Kidney (tissue), 14 donors: ENCODE measurements around the gene LONP2. TPM values are rescaled to one million over a fixed set of nuclear protein-coding genes. Genes with fewer than 3 reads are reported as not detected.

Source experiments
- DNase-seq, 5 donors: peaks; one replicate each; pipeline ENCODE4 v3.0.0-alpha.2; 2013 to 2020
- FAIRE-seq: peaks from 2 replicates; lab custom pipeline; 2012; peaks lifted over from hg19 to GRCh38; lab: Jason Lieb, UNC
- H3K27ac ChIP-seq, 2 donors: one replicate each; pipeline ENCODE4 v1.7.0; 2013; ENCODE audit warnings: low read depth in 2 of 2, low read length in 2 of 2, inconsistent platforms in 1 of 2
- H3K27me3 ChIP-seq: one replicate; pipeline ENCODE4 v1.7.1; 2013; ENCODE audit warnings: low read length, inconsistent platforms; ENCODE audit not compliant: control insufficient read depth, insufficient read depth
- H3K36me3 ChIP-seq, 3 donors: one replicate each; pipeline versions ENCODE4 v1.7.0 to v1.7.1; 2013; ENCODE audit warnings: low read length in 3 of 3, control low read depth in 1 of 3, inconsistent platforms in 1 of 3; ENCODE audit not compliant: insufficient read depth in 3 of 3, control insufficient read depth in 2 of 3
- H3K4me1 ChIP-seq, 3 donors: one replicate each; pipeline versions ENCODE4 v1.7.0 to v1.7.1; 2013; ENCODE audit warnings: low read length in 3 of 3, inconsistent platforms in 1 of 3, low read depth in 1 of 3; ENCODE audit not compliant: control insufficient read depth in 2 of 3, insufficient read depth in 2 of 3
- H3K4me3 ChIP-seq, 3 donors: one replicate each; pipeline versions ENCODE4 v1.7.0 to v1.8.1; 2013; ENCODE audit warnings: low read length in 3 of 3, control low read depth in 1 of 3, inconsistent platforms in 1 of 3
- H3K9ac ChIP-seq, 3 donors: one replicate each; pipeline versions ENCODE4 v1.7.0 to v1.7.1; 2013; ENCODE audit warnings: low read length in 3 of 3, control low read depth in 1 of 3, inconsistent platforms in 1 of 3
- H3K9me3 ChIP-seq, 3 donors: one replicate each; pipeline versions ENCODE4 v1.7.0 to v1.7.1; 2013; ENCODE audit warnings: low read length in 3 of 3, control low read depth in 1 of 3, inconsistent platforms in 1 of 3; ENCODE audit not compliant: control insufficient read depth in 2 of 3, insufficient read depth in 1 of 3
- intact Hi-C: fragments of 100-400 bp; cut with DNase I; formaldehyde crosslinking; loops from one replicate; pipeline ENCODE4 v1.11.1; 2022
- polyA plus RNA-seq: library from polyadenylated mRNA; stranded (reverse); fragments of 350-450 nt; fragmentation: Illumina TruSeq; extraction: RNeasy Lipid Tissue Mini Kit (QIAGEN cat#74804); gene quantifications from one replicate; pipeline ENCODE4 v1.2.3, GENCODE V29; 2014; ENCODE audit warnings: low read depth, low replicate concordance; ENCODE audit not compliant: insufficient read depth
- total RNA-seq: library from RNA; stranded (reverse); fragmentation: NEBNext Ultra II Directional; extraction: Animal tissue kit (Norgen Biotek cat#: 25700); gene quantifications from one replicate; pipeline ENCODE4 v1.2.1, GENCODE V29; 2021
- TF ChIP-seq, protein P1 (sequence below): IDR thresholded peaks from 3 replicates; pipeline ENCODE4 v1.5.1; 2012; ENCODE audit warnings: mild to moderate bottlenecking, moderate library complexity, borderline replicate concordance; ENCODE audit not compliant: insufficient read depth; ENCODE audit errors: extremely low read depth
- donor health status: control.
- donor health status: control.
- donor health status: control.
- donor health status: control.
- donor health status: control.
- donor health status: DM: yes; HTN: yes; CAD: no.
- donor health status: Normal renal cell carcinoma (clear cell type).

The LONP2 gene
- total and polyA plus RNA-seq, 2 donors from 2014 or later: 24.8 to 77.1 TPM

DNA sequence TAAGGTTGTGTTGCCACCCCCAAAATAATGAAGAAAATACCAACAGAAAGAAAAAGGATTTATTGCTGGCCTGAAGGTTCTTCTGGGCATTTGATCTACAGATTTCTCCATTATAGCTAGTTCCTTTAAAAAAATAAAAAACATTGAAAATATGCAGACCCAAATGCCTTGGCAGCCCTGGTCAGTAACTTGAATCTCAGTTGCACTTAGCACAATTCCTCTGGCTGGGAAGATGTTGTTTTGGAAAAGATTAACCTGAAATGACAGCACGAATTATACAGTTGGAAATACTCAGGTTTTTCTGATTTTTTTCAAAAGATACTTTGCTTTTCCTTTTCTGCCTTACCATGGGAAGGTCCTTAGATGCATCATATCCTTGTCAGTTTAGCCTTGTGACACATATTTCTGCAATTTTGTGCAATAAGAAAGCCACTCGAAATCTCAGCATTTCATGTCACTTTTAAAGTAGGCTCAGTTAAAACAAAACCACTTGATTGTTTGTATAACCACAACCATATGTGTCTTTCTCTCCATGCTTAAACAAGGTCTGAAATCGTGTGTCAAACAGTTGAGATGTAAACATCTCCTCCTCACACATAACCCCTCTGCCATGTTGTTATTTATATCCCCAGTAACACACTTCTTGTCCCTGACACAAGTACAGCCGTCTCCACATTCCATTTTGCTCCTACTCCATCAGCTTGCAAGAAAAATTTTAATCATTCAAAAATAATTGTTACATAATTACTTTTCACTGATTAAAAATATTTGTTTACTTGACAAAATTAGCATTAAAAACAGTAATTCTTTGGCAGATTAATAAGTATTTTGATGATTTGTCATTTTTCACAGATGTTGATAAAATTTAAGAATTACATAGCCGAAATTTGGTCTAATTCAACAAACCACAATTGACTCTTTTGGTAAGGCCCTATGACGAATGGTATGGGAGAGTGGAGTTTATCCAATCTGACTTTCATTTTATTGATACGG, 80.0 kb downstream of the LONP2 start:
- TF ChIP-seq, protein P1, sequence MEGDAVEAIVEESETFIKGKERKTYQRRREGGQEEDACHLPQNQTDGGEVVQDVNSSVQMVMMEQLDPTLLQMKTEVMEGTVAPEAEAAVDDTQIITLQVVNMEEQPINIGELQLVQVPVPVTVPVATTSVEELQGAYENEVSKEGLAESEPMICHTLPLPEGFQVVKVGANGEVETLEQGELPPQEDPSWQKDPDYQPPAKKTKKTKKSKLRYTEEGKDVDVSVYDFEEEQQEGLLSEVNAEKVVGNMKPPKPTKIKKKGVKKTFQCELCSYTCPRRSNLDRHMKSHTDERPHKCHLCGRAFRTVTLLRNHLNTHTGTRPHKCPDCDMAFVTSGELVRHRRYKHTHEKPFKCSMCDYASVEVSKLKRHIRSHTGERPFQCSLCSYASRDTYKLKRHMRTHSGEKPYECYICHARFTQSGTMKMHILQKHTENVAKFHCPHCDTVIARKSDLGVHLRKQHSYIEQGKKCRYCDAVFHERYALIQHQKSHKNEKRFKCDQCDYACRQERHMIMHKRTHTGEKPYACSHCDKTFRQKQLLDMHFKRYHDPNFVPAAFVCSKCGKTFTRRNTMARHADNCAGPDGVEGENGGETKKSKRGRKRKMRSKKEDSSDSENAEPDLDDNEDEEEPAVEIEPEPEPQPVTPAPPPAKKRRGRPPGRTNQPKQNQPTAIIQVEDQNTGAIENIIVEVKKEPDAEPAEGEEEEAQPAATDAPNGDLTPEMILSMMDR: no peak
- no peak overlapping the region for H3K9ac ChIP-seq
- intact Hi-C loops: no loop called here

DNA sequence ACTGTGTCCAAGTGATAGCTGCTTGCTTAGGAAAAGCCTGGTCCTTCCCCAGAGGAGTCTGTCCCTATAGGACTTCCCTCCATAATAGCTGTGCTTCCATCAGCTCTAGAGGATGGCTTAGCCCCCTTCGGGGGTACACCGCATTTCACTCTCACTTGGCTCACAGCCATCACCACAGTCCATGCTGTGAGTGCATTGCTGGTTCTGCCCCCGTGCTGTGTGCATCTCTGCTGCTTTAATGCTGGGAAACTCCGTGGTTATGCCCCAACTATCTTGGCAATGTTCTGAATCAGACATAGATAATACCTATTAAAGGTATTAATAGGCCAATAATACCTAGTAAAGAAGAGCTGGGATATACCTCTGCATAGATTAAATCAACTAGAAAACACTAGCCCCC, 82.8 kb downstream of the LONP2 start:
- FAIRE-seq (no peak), DNase-seq (no peak)
- TF ChIP-seq, protein P1: no peak
- Histone ChIP-seq H3K9ac (no peak overlapping the region), H3K4me3 (no peak overlapping the region), H3K4me1 (peaks cover 0 to 3% (median 0%) of the 10 kb centered on the region in 3 donors), H3K27ac (no peak overlapping the region), H3K9me3 (no peaks in the 10 kb centered on the region), H3K27me3 (no peaks in the 10 kb centered on the region), H3K36me3 (no peaks in the 10 kb centered on the region)
- intact Hi-C loops: no loop called here

More for the DNA sequence above, 80.0 kb downstream of the LONP2 start:
- Histone ChIP-seq H3K27me3 (no peaks in the 10 kb centered on the region), H3K36me3 (no peaks in the 10 kb centered on the region), H3K27ac (no peak overlapping the region), H3K4me3 (no peak overlapping the region), H3K9me3 (no peaks in the 10 kb centered on the region), H3K4me1 (no peaks in the 10 kb centered on the region)
- DNase-seq (no peak), FAIRE-seq (no peak)

DNA sequence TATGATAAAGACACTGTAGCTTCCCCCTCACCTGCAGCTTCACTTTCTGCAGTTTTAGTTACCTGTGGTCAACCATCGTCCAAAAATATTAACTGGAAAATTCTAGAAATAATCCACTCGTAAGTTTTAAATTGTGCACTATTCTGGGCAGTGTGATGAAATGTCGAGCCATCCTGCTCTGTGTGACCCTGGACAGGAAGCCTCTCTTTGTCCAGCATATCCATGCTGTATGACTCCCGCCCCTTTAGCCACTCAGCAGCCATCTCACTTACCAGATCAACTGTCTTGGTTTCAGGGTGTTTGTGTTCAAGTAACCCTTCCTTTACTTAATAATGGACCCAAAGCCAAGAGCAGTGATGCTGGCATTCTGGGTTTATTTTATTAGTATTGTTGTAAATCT, 85.0 kb downstream of the LONP2 start:
- Histone ChIP-seq H3K4me1 (peaks cover 0 to 3% (median 0%) of the 10 kb centered on the region in 3 donors), H3K27me3 (no peaks in the 10 kb centered on the region), H3K36me3 (no peaks in the 10 kb centered on the region), H3K4me3 (no peak overlapping the region), H3K9me3 (no peaks in the 10 kb centered on the region), H3K27ac (no peak overlapping the region), H3K9ac (no peak overlapping the region)
- TF ChIP-seq, protein P1: no peak
- DNase-seq (no peak), FAIRE-seq (no peak)
- intact Hi-C loops: no loop called here
